ENCODE measurements around the gene ARPC2. TPM values are rescaled to one million over a fixed set of nuclear protein-coding genes. Genes with fewer than 3 reads are reported as not detected.
"Not testable (repeated sequence)": the region's sequence is repeated elsewhere in the genome, so short reads cannot be mapped to it uniquely, and the experiment has no call there.

The ARPC2 gene
- total RNA-seq, 1 experiment from 2014 or later = 273 TPM

- no peak for TF ChIP-seq EZH2 (IDR thresholded peaks at IDR 0.05; ENCODE audit: low read depth)
- TF ChIP-seq CTCF (conservative IDR thresholded peaks at IDR 0.05) = peak; percentile 70
- Histone ChIP-seq H3K9me3 (ENCODE audit: insufficient read depth, low read depth) (no peaks in the 10 kb centered on the region), H3K79me2 (ENCODE audit: low read depth) (no peaks in the 10 kb centered on the region), H3K27ac (no peak overlapping the region), H2AFZ (no peak overlapping the region), H3K9me2 (ENCODE audit: insufficient read depth) (no peaks in the 10 kb centered on the region), H3K4me2 (no peak overlapping the region), H4K20me1 (ENCODE audit: insufficient read depth) (no peaks in the 10 kb centered on the region), H3K4me3 (no peak overlapping the region), H3K36me3 (ENCODE audit: low read depth) (no peaks in the 10 kb centered on the region), H3K4me1 (replicated peaks; ENCODE audit: insufficient read depth) (peaks cover 7% of the 10 kb centered on the region; the same call in 1 of the 2 replicates), H3F3A (ENCODE audit: insufficient read depth, low read depth) (no peaks in the 10 kb centered on the region), H3K27me3 (ENCODE audit: insufficient read depth, low read depth) (peaks cover 7% of the 10 kb centered on the region; the same call in 1 of the 2 replicates)
- peak in 1 of 2 experiments; percentile 52 for DNase-seq
- POLR2A ChIA-PET (ENCODE audit: unreplicated experiment) = no interaction called here
- no TSS peak for BruUV-seq (replicated peaks)
- CTCF ChIA-PET = interaction anchor here (0.9 kb wide), 1 partner anchor 12 kb away, joined by 3 read pairs; no protein-coding TSS in a partner anchor
- intact Hi-C loops (cut with micrococcal nuclease; ENCODE audit: unreplicated experiment) = loop anchor here (5.0 kb wide), 1 partner anchor 228 kb away; the partner anchor contains the start of gene CTDSP1
Measured at GRCh38 chr2:218168635-218169462, 48.1 kb upstream of the ARPC2 start.

- Histone ChIP-seq H2AFZ (no peak overlapping the region), H3K27me3 (ENCODE audit: insufficient read depth, low read depth) (no peaks in the 10 kb centered on the region), H3K4me2 (no peak overlapping the region), H3K4me3 (no peak overlapping the region), H3K9me3 (ENCODE audit: insufficient read depth, low read depth) (no peaks in the 10 kb centered on the region), H3K9me2 (ENCODE audit: insufficient read depth) (no peaks in the 10 kb centered on the region), H3F3A (ENCODE audit: insufficient read depth, low read depth) (no peaks in the 10 kb centered on the region), H4K20me1 (ENCODE audit: insufficient read depth) (no peaks in the 10 kb centered on the region), H3K4me1 (replicated peaks; ENCODE audit: insufficient read depth) (peaks cover 7% of the 10 kb centered on the region; the same call in 1 of the 2 replicates), H3K79me2 (ENCODE audit: low read depth) (no peaks in the 10 kb centered on the region), H3K27ac (no peak overlapping the region), H3K36me3 (ENCODE audit: low read depth) (no peaks in the 10 kb centered on the region)
- TF ChIP-seq CTCF (conservative IDR thresholded peaks at IDR 0.05) = no peak
- TF ChIP-seq EZH2 (IDR thresholded peaks at IDR 0.05; ENCODE audit: low read depth) = no peak
- BruUV-seq (replicated peaks) = no TSS peak
- intact Hi-C loops (cut with micrococcal nuclease; ENCODE audit: unreplicated experiment) = loop anchor here (5.0 kb wide), 1 partner anchor 227 kb away; the partner anchor contains the start of gene CTDSP1
- no peak for DNase-seq
- ChIA-PET CTCF (no interaction called here), POLR2A (ENCODE audit: unreplicated experiment) (no interaction called here)
Measured at GRCh38 chr2:218169757-218170546, 47.0 kb upstream of the ARPC2 start.

- intact Hi-C loops (cut with micrococcal nuclease; ENCODE audit: unreplicated experiment); H3F3A ChIP-seq (ENCODE audit: insufficient read depth, low read depth); H3K4me1 ChIP-seq (replicated peaks; ENCODE audit: insufficient read depth); H3K79me2 ChIP-seq (ENCODE audit: low read depth); H3K4me2 ChIP-seq; BruUV-seq (replicated peaks); H3K27me3 ChIP-seq (ENCODE audit: insufficient read depth, low read depth); DNase-seq; H3K27ac ChIP-seq; H4K20me1 ChIP-seq (ENCODE audit: insufficient read depth); H3K36me3 ChIP-seq (ENCODE audit: low read depth); H2AFZ ChIP-seq; H3K9me3 ChIP-seq (ENCODE audit: insufficient read depth, low read depth); H3K4me3 ChIP-seq; H3K9me2 ChIP-seq (ENCODE audit: insufficient read depth): not testable (repeated sequence)
- ChIA-PET CTCF (interaction anchor here (0.6 kb wide), 1 partner anchor 292 kb away, joined by 4 read pairs; no protein-coding TSS in a partner anchor), POLR2A (ENCODE audit: unreplicated experiment) (interaction anchor here (0.6 kb wide), 1 partner anchor 555 kb away, joined by 4 read pairs; no protein-coding TSS in a partner anchor)
Measured at GRCh38 chr2:218171744-218172143, 45.2 kb upstream of the ARPC2 start.
